ENCODE data around the gene HOOK2. TPM values are rescaled to one million over a fixed set of nuclear protein-coding genes. Genes with fewer than 3 reads are reported as not detected.

HOOK2 gene
- total and polyA plus RNA-seq, 2 experiments from 2014 or later: 56.9 to 86.4 TPM

DNA sequence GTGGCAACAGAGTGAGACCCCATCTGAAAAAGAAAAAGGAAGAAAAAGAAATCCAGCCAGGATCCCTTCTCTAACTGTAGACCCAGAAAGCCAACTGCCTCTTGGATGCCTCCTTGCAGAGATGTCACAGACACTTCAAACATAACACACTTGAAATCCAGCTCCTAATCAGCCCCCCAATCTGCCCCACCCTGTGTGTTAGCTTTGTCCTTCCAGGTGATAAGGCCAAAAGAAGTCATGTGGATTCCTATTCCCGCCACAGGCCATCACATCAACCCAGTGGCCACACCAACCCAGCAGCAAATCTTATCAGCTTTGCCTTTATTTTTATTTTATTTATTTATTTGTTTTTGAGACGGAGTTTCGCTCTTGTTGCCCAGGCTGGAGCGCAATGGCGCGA is 15.7 kb downstream of the HOOK2 start:
- Mint-ChIP-seq H3K9me3 (peaks cover 3% of the 10 kb centered on the region; the same call in 2 of the 3 replicates), H3K36me3 (ENCODE audit: low read depth) (peaks cover 36% of the 10 kb centered on the region), H3K27ac (no peak overlapping the region), H3K4me3 (no peak overlapping the region), H3K4me1 (peaks cover 6% of the 10 kb centered on the region; the same call in 2 of the 3 replicates), H3K27me3 (ENCODE audit: insufficient read depth, low read depth, poor library complexity) (peaks cover 26% of the 10 kb centered on the region)
- H3F3A ChIP-seq (replicated peaks; ENCODE audit: low read depth): peaks cover 9% of the 10 kb centered on the region; the same call in 1 of the 2 replicates
- 0 out of 2 replicates have a peak, but pooled peaks cover 4% of the 10 kb centered on the region for H4K20me1 ChIP-seq (replicated peaks; ENCODE audit: insufficient read depth)
- H3K4me3 ChIP-seq: no peak overlapping the region
- no peak overlapping the region for H3K4me2 ChIP-seq
- H3K27ac ChIP-seq (ENCODE audit: low read depth): no peak overlapping the region
- 0 out of 2 replicates have a peak, but pooled peaks cover 6% of the 10 kb centered on the region for H3K36me3 ChIP-seq (ENCODE audit: insufficient read depth)
- no peak for TF ChIP-seq POLR2AphosphoS5 (IDR thresholded peaks at IDR 0.05; ENCODE audit: low read depth)
- no peak for TF ChIP-seq JUNB (IDR thresholded peaks at IDR 0.05; ENCODE audit: unreplicated experiment)
- no peaks in the 10 kb centered on the region; the same call in 1 of the 2 replicates for H3K4me1 ChIP-seq (ENCODE audit: insufficient read depth)
- H3K27me3 ChIP-seq (ENCODE audit: insufficient read depth): no peaks in the 10 kb centered on the region
- H3K79me2 ChIP-seq (replicated peaks; ENCODE audit: insufficient read depth): no peaks in the 10 kb centered on the region
- no peak for ATAC-seq
- no peak overlapping the region for H2AFZ ChIP-seq
- H3K9me2 ChIP-seq (ENCODE audit: insufficient read depth): no peaks in the 10 kb centered on the region
- no peak for DNase-seq (ENCODE audit: low spot score)

DNA sequence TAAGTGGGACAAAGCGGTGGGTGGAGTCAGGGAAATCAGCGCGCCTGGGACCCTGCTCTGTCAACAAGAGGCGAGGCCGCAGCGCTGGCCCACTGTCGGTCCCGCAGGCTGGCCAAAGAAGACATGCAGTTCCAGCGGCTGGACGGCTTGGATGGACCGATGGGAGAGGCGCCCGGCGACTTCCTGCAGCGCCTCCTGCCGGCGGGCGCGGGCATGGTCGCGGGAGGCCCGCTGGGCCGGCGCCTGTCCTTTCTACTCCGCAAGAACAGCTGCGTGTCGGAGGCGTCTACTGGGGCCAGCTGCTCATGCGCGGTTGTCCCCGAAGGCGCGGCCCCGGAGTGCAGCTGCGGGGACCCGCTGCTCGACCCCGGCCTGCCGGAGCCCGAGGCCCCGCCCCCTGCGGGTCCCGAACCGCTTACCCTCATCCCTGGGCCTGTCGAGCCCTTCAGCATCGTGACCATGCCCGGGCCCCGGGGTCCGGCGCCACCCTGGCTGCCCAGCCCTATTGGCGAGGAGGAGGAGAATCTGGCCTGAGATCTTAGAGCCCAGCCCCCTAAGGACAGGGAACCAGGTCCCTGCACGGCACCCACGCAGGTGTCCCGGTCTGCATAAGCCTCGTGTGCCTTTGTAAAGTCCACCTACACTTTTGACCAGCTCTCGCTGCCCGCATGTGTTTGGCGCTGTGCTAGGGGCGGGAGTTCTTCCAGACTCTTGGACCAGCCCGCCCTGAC is 17.6 kb downstream of the HOOK2 start:
- TF ChIP-seq CREB1 (CRISPR knock-in tag; IDR thresholded peaks at IDR 0.05; ENCODE audit: low read depth) (0 out of 2 replicates have a peak, but pooled peaks have one; percentile 22), STAT1 (IDR thresholded peaks at IDR 0.05; ENCODE audit: unreplicated experiment) (no peak), ZNF331 (CRISPR knock-in tag; IDR thresholded peaks at IDR 0.05; ENCODE audit: low read depth) (no peak), POLR2AphosphoS5 (IDR thresholded peaks at IDR 0.05; ENCODE audit: low read depth) (no peak; the same call in 1 of the 2 replicates)
- TF ChIP-seq, protein P1, sequence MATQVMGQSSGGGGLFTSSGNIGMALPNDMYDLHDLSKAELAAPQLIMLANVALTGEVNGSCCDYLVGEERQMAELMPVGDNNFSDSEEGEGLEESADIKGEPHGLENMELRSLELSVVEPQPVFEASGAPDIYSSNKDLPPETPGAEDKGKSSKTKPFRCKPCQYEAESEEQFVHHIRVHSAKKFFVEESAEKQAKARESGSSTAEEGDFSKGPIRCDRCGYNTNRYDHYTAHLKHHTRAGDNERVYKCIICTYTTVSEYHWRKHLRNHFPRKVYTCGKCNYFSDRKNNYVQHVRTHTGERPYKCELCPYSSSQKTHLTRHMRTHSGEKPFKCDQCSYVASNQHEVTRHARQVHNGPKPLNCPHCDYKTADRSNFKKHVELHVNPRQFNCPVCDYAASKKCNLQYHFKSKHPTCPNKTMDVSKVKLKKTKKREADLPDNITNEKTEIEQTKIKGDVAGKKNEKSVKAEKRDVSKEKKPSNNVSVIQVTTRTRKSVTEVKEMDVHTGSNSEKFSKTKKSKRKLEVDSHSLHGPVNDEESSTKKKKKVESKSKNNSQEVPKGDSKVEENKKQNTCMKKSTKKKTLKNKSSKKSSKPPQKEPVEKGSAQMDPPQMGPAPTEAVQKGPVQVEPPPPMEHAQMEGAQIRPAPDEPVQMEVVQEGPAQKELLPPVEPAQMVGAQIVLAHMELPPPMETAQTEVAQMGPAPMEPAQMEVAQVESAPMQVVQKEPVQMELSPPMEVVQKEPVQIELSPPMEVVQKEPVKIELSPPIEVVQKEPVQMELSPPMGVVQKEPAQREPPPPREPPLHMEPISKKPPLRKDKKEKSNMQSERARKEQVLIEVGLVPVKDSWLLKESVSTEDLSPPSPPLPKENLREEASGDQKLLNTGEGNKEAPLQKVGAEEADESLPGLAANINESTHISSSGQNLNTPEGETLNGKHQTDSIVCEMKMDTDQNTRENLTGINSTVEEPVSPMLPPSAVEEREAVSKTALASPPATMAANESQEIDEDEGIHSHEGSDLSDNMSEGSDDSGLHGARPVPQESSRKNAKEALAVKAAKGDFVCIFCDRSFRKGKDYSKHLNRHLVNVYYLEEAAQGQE (IDR thresholded peaks at IDR 0.05; ENCODE audit: unreplicated experiment): no peak
- TF ChIP-seq, protein P2, sequence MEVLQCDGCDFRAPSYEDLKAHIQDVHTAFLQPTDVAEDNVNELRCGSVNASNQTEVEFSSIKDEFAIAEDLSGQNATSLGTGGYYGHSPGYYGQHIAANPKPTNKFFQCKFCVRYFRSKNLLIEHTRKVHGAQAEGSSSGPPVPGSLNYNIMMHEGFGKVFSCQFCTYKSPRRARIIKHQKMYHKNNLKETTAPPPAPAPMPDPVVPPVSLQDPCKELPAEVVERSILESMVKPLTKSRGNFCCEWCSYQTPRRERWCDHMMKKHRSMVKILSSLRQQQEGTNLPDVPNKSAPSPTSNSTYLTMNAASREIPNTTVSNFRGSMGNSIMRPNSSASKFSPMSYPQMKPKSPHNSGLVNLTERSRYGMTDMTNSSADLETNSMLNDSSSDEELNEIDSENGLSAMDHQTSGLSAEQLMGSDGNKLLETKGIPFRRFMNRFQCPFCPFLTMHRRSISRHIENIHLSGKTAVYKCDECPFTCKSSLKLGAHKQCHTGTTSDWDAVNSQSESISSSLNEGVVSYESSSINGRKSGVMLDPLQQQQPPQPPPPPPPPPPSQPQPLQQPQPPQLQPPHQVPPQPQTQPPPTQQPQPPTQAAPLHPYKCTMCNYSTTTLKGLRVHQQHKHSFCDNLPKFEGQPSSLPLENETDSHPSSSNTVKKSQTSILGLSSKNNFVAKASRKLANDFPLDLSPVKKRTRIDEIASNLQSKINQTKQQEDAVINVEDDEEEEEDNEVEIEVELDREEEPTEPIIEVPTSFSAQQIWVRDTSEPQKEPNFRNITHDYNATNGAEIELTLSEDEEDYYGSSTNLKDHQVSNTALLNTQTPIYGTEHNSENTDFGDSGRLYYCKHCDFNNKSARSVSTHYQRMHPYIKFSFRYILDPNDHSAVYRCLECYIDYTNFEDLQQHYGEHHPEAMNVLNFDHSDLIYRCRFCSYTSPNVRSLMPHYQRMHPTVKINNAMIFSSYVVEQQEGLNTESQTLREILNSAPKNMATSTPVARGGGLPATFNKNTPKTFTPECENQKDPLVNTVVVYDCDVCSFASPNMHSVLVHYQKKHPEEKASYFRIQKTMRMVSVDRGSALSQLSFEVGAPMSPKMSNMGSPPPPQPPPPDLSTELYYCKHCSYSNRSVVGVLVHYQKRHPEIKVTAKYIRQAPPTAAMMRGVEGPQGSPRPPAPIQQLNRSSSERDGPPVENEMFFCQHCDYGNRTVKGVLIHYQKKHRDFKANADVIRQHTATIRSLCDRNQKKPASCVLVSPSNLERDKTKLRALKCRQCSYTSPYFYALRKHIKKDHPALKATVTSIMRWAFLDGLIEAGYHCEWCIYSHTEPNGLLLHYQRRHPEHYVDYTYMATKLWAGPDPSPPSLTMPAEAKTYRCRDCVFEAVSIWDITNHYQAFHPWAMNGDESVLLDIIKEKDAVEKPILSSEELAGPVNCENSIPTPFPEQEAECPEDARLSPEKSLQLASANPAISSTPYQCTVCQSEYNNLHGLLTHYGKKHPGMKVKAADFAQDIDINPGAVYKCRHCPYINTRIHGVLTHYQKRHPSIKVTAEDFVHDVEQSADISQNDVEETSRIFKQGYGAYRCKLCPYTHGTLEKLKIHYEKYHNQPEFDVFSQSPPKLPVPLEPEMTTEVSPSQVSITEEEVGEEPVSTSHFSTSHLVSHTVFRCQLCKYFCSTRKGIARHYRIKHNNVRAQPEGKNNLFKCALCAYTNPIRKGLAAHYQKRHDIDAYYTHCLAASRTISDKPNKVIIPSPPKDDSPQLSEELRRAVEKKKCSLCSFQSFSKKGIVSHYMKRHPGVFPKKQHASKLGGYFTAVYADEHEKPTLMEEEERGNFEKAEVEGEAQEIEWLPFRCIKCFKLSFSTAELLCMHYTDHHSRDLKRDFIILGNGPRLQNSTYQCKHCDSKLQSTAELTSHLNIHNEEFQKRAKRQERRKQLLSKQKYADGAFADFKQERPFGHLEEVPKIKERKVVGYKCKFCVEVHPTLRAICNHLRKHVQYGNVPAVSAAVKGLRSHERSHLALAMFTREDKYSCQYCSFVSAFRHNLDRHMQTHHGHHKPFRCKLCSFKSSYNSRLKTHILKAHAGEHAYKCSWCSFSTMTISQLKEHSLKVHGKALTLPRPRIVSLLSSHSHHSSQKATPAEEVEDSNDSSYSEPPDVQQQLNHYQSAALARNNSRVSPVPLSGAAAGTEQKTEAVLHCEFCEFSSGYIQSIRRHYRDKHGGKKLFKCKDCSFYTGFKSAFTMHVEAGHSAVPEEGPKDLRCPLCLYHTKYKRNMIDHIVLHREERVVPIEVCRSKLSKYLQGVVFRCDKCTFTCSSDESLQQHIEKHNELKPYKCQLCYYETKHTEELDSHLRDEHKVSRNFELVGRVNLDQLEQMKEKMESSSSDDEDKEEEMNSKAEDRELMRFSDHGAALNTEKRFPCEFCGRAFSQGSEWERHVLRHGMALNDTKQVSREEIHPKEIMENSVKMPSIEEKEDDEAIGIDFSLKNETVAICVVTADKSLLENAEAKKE (CRISPR knock-in tag; IDR thresholded peaks at IDR 0.05): no peak
- TF ChIP-seq, protein P3, sequence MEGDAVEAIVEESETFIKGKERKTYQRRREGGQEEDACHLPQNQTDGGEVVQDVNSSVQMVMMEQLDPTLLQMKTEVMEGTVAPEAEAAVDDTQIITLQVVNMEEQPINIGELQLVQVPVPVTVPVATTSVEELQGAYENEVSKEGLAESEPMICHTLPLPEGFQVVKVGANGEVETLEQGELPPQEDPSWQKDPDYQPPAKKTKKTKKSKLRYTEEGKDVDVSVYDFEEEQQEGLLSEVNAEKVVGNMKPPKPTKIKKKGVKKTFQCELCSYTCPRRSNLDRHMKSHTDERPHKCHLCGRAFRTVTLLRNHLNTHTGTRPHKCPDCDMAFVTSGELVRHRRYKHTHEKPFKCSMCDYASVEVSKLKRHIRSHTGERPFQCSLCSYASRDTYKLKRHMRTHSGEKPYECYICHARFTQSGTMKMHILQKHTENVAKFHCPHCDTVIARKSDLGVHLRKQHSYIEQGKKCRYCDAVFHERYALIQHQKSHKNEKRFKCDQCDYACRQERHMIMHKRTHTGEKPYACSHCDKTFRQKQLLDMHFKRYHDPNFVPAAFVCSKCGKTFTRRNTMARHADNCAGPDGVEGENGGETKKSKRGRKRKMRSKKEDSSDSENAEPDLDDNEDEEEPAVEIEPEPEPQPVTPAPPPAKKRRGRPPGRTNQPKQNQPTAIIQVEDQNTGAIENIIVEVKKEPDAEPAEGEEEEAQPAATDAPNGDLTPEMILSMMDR (conservative IDR thresholded peaks at IDR 0.05; ENCODE audit: low read depth in 2 of 2): peak; percentile 78 to 94
- peak overlapping the region; percentile 80 for H3K4me2 ChIP-seq
- no peak overlapping the region for H3K27ac Mint-ChIP-seq

More for the DNA sequence above, 17.6 kb downstream of the HOOK2 start:
- H3K4me1 ChIP-seq (ENCODE audit: insufficient read depth): no peaks in the 10 kb centered on the region; the same call in 1 of the 2 replicates
- H3K9me3 Mint-ChIP-seq: peaks cover 3% of the 10 kb centered on the region; the same call in 2 of the 3 replicates
- 0 out of 2 replicates have a peak, but pooled peaks cover 4% of the 10 kb centered on the region for H4K20me1 ChIP-seq (replicated peaks; ENCODE audit: insufficient read depth)
- H3K27me3 ChIP-seq (ENCODE audit: insufficient read depth): 0 out of 2 replicates have a peak, but pooled peaks cover 3% of the 10 kb centered on the region
- H3F3A ChIP-seq (replicated peaks; ENCODE audit: low read depth): peaks cover 7% of the 10 kb centered on the region; the same call in 1 of the 2 replicates
- H3K27me3 Mint-ChIP-seq (ENCODE audit: insufficient read depth, low read depth, poor library complexity): peaks cover 29% of the 10 kb centered on the region
- peak overlapping the region; percentile 65 for H3K4me3 Mint-ChIP-seq
- peak overlapping the region; percentile 57 for H3K4me3 ChIP-seq
- H3K4me1 Mint-ChIP-seq: peaks cover 6% of the 10 kb centered on the region; the same call in 2 of the 3 replicates
- DNase-seq (ENCODE audit: low spot score) (peak; percentile 91), ATAC-seq (peak; percentile 88)
- H2AFZ ChIP-seq: peak overlapping the region; percentile 86
- peaks cover 20% of the 10 kb centered on the region for H3K36me3 Mint-ChIP-seq (ENCODE audit: low read depth)
- H3K79me2 ChIP-seq (replicated peaks; ENCODE audit: insufficient read depth): no peaks in the 10 kb centered on the region
- H3K27ac ChIP-seq (ENCODE audit: low read depth): no peak overlapping the region
- H3K36me3 ChIP-seq (ENCODE audit: insufficient read depth): no peaks in the 10 kb centered on the region
- H3K9me2 ChIP-seq (ENCODE audit: insufficient read depth): no peaks in the 10 kb centered on the region
